B cell (primary cell): ENCODE results near the gene DMPK. TPM values are rescaled to one million over a fixed set of nuclear protein-coding genes. Genes with fewer than 3 reads are reported as not detected.

Source experiments
- ATAC-seq: fragments of 200-7000 bp; cut with Tn5 transposase; one replicate; pipeline ENCODE4 v1.10.0; 2021; ENCODE audit warnings: low read depth, mild to moderate bottlenecking, moderate number of reproducible peaks, moderate library complexity
- CTCF ChIA-PET: fragments of 350-600 bp; sonication (Branson Sonifier 250); formaldehyde crosslinking; loops from one replicate; lab custom pipeline; 2021; ENCODE audit warnings: antibody characterized with exemption, inconsistent platforms; lab: Charles Lee
- POLR2A ChIA-PET: fragments of 350-600 bp; sonication (Branson Sonifier 250); formaldehyde crosslinking; loops from one replicate; lab custom pipeline; 2021; ENCODE audit warnings: antibody characterized with exemption; lab: Charles Lee
- DNase-seq: peaks from one replicate; pipeline ENCODE4 v3.0.0; 2013
- H2AFZ ChIP-seq: 2 replicates; pipeline ENCODE4 v1.6.1; 2012; ENCODE audit warnings: mild to moderate bottlenecking, low read depth, low read length; ENCODE audit not compliant: insufficient read depth, poor library complexity, severe bottlenecking
- H3K27ac ChIP-seq, 2 donors: 1 replicate in 1 of 2; 2 replicates in 1 of 2; pipeline ENCODE4 v1.5.1; 2012 to 2013; ENCODE audit warnings: low read length in 2 of 2, mild to moderate bottlenecking in 2 of 2, moderate library complexity in 1 of 2
- H3K27me3 ChIP-seq, 4 experiments: fragments of 200-600 bp in 1 of 4; sonication (generic) in 1 of 4; replicated peaks in 1 of 4; 1 replicate in 2 of 4; 2 replicates in 2 of 4; pipeline versions ENCODE4 v1.6.1 to v1.7.0; 2013 to 2016; ENCODE audit warnings: low read length in 3 of 4, mild to moderate bottlenecking in 2 of 4, mixed read lengths in 1 of 4, moderate library complexity in 1 of 4; ENCODE audit not compliant: insufficient read depth in 4 of 4, control insufficient read depth in 3 of 4; ENCODE audit errors: control extremely low read depth in 1 of 4
- H3K36me3 ChIP-seq, 2 experiments: replicated peaks in 1 of 2; 1 replicate in 1 of 2; 2 replicates in 1 of 2; pipeline versions ENCODE4 v1.6.1 to v1.7.1; 2013; ENCODE audit warnings: low read length in 1 of 2; ENCODE audit not compliant: insufficient read depth in 2 of 2, control insufficient read depth in 1 of 2; ENCODE audit errors: control extremely low read depth in 1 of 2, extremely low read depth in 1 of 2
- H3K4me1 ChIP-seq, 2 donors: fragments of 200-600 bp in 1 of 2; sonication (generic) in 1 of 2; 1 replicate in 1 of 2; 2 replicates in 1 of 2; pipeline versions ENCODE4 v1.5.1 to v1.6.1; 2013 to 2017; ENCODE audit warnings: low read length in 2 of 2; ENCODE audit not compliant: control insufficient read depth in 2 of 2, insufficient read depth in 2 of 2
- H3K4me2 ChIP-seq: replicated peaks from 2 replicates; pipeline ENCODE3; 2012; ENCODE audit warnings: mild to moderate bottlenecking, low read depth, low read length; ENCODE audit not compliant: poor library complexity, severe bottlenecking
- H3K4me3 ChIP-seq, 5 experiments: fragments of 200-600 bp in 1 of 5; sonication (generic) in 1 of 5; 1 replicate in 3 of 5; 2 replicates in 2 of 5; pipeline versions ENCODE4 v1.5.1 to v1.7.0; 2011 to 2016; ENCODE audit warnings: low read length in 4 of 5, mild to moderate bottlenecking in 4 of 5, low read depth in 2 of 5, control low read depth in 1 of 5, moderate library complexity in 1 of 5; ENCODE audit not compliant: insufficient read depth in 1 of 5; ENCODE audit errors: control extremely low read depth in 1 of 5, extremely low read depth in 1 of 5
- H3K79me2 ChIP-seq: fragments of 200-600 bp; sonication (generic); one replicate; pipeline ENCODE4 v1.6.0; 2016; ENCODE audit warnings: low read length; ENCODE audit not compliant: control insufficient read depth, insufficient read depth
- H3K9ac ChIP-seq: fragments of 200-600 bp; sonication (generic); 2 replicates; pipeline ENCODE4 v1.6.1; 2017; ENCODE audit warnings: mild to moderate bottlenecking, low read length, moderate library complexity
- H3K9me3 ChIP-seq, 3 donors: one replicate each; pipeline versions ENCODE4 v1.6.1 to v1.7.1; 2013; ENCODE audit warnings: low read length in 2 of 3; ENCODE audit not compliant: control insufficient read depth in 2 of 3, insufficient read depth in 1 of 3; ENCODE audit errors: control extremely low read depth in 1 of 3
- H4K20me1 ChIP-seq: 2 replicates; pipeline ENCODE4 v1.6.0; 2012; ENCODE audit warnings: mild to moderate bottlenecking, low read length; ENCODE audit not compliant: insufficient read depth, control insufficient read depth, poor library complexity, severe bottlenecking
- H3K27ac Mint-ChIP-seq: one replicate; pipeline ENCODE4 v1.8.0; 2021; ENCODE audit warnings: mixed read lengths
- H3K27me3 Mint-ChIP-seq: one replicate; pipeline ENCODE4 v1.8.0; 2021; ENCODE audit warnings: mixed read lengths
- H3K4me1 Mint-ChIP-seq: one replicate; pipeline ENCODE4 v1.8.0; 2021; ENCODE audit warnings: mixed read lengths
- H3K4me3 Mint-ChIP-seq: one replicate; pipeline ENCODE4 v1.8.0; 2021; ENCODE audit warnings: mixed read lengths
- H3K9me3 Mint-ChIP-seq: one replicate; pipeline ENCODE4 v1.8.0; 2022; ENCODE audit warnings: mixed read lengths; ENCODE audit not compliant: insufficient read depth
- CTCF ChIP-seq: fragments of 200-600 bp; IDR thresholded peaks from one replicate; pipeline ENCODE4 v1.8.0; 2022; ENCODE audit warnings: antibody characterized with exemption, mild to moderate bottlenecking
- EZH2 ChIP-seq: IDR thresholded peaks from 2 replicates; pipeline ENCODE4 v1.6.1; 2012; ENCODE audit warnings: borderline replicate concordance, low read depth, mild to moderate bottlenecking, moderate library complexity, low read length; ENCODE audit not compliant: insufficient read depth, poor library complexity, severe bottlenecking
- WGBS: methylation state at CpG from one replicate; pipeline ENCODE4 v1.1.5; 2013; ENCODE audit warnings: missing lambda C conversion rate; ENCODE audit not compliant: insufficient coverage; 5-methylcytosine and 5-hydroxymethylcytosine counted together
- intact Hi-C: fragments of 100-400 bp; cut with micrococcal nuclease; formaldehyde crosslinking; loops from one replicate; pipeline ENCODE4 v1.10.0; 2022
- polyA plus RNA-seq: library from polyadenylated mRNA; depleted of rRNA; stranded (reverse); fragments of >200 nt; gene quantifications from 2 replicates; pipeline ENCODE4 v1.2.3, GENCODE V29; 2012
- total RNA-seq, 2 donors: library from RNA; stranded (reverse); fragments of 120-200 nt in 1 of 2; gene quantifications; 1 replicate in 1 of 2; 2 replicates in 1 of 2; pipeline versions ENCODE4 v1.2.3 to v1.2.4, GENCODE V29; 2013 to 2022

The DMPK gene
- total and polyA plus RNA-seq, 2 donors (not counting 1 experiment from before 2014, with no cell fraction given): 28.7 to 58.3 TPM

GRCh38 chr19:45739498-45740439 lies 42.5 kb downstream of the DMPK start:
- DNase-seq: no peak
- no peaks in the 10 kb centered on the region for H3K4me1 ChIP-seq
- no peak overlapping the region for H3K27ac Mint-ChIP-seq
- H3K27ac ChIP-seq: no peak overlapping the region
- no peaks in the 10 kb centered on the region for H3K4me1 Mint-ChIP-seq
- H4K20me1 ChIP-seq: no peaks in the 10 kb centered on the region
- TF ChIP-seq EZH2 (no peak), CTCF (no peak)
- peaks cover 11% of the 10 kb centered on the region for H3K27me3 Mint-ChIP-seq
- no peaks in the 10 kb centered on the region for H3K27me3 ChIP-seq
- no peak overlapping the region for H3K4me3 Mint-ChIP-seq
- no peaks in the 10 kb centered on the region for H3K9me3 Mint-ChIP-seq
- H3K9me3 ChIP-seq: no peaks in the 10 kb centered on the region
- ChIA-PET POLR2A (no interaction called here), CTCF (no interaction called here)
- H3K4me3 ChIP-seq: no peak overlapping the region
- intact Hi-C loops: no loop called here
- no peak for ATAC-seq
- H3K9ac ChIP-seq: no peak overlapping the region
- H3K4me2 ChIP-seq: no peak overlapping the region
- H2AFZ ChIP-seq: no peak overlapping the region
- no peaks in the 10 kb centered on the region for H3K79me2 ChIP-seq
- no peaks in the 10 kb centered on the region for H3K36me3 ChIP-seq
- 91% methylated on average over 8 of the region's 10 CpGs for WGBS
